ENCODE data around the gene COL9A3. TPM values are rescaled to one million over a fixed set of nuclear protein-coding genes. Genes with fewer than 3 reads are reported as not detected.

Gene COL9A3
- total and polyA plus RNA-seq, 2 of the 8 experiments (the other 6 are each of a cell fraction or from before 2014, with no cell fraction given): 21.7 to 80.1 TPM

GRCh38 chr20:62843656-62844055 is 26.8 kb downstream of the COL9A3 start:
- H2BK5ac ChIP-seq (ENCODE audit: low read depth, low read length): no peak overlapping the region
- no peak overlapping the region for H3K14ac ChIP-seq (ENCODE audit: insufficient read length)
- H2BK20ac ChIP-seq (ENCODE audit: low read length): no peak overlapping the region
- no peak overlapping the region for H2BK120ac ChIP-seq (replicated peaks; ENCODE audit: low read depth, low read length)
- H3K56ac ChIP-seq (replicated peaks; ENCODE audit: insufficient read length, low read depth, low read length): no peak overlapping the region
- no peaks in the 10 kb centered on the region for H3K79me1 ChIP-seq (ENCODE audit: low read depth, low read length)
- no peak for FAIRE-seq
- H4K20me1 ChIP-seq (replicated peaks in 1 of 2; ENCODE audit: control insufficient read depth in 1 of 2, insufficient read depth in 2 of 2, low read length in 2 of 2): peaks cover 2 to 4% of the 10 kb centered on the region in 2 experiments
- no peak overlapping the region for H2AK5ac ChIP-seq (ENCODE audit: low read depth, low read length)
- peaks cover 0 to 3% (median 0%) of the 10 kb centered on the region in 4 experiments; a peak in 3 of 7 replicates for H3K4me1 ChIP-seq (replicated peaks in 1 of 4; ENCODE audit: control insufficient read depth in 3 of 4, insufficient read depth in 4 of 4, low read length in 3 of 4)
- H4K91ac ChIP-seq (replicated peaks; ENCODE audit: insufficient read length, low read length): no peak overlapping the region
- no peak for TF ChIP-seq CTCF (IDR thresholded peaks at IDR 0.05; ENCODE audit: control extremely low read depth in 1 of 3, insufficient read depth in 1 of 3, low read depth in 1 of 3, low read length in 3 of 3)
- TF ChIP-seq E2F6 (IDR thresholded peaks at IDR 0.05): no peak
- no peak for TF ChIP-seq YY1 (IDR thresholded peaks at IDR 0.05; ENCODE audit: low read depth, low read length)
- TF ChIP-seq ATF2 (IDR thresholded peaks at IDR 0.05; ENCODE audit: low read length): no peak
- no peak for TF ChIP-seq CHD2 (IDR thresholded peaks at IDR 0.05; ENCODE audit: low read length)
- no peak for TF ChIP-seq MAX (IDR thresholded peaks at IDR 0.05)
- TF ChIP-seq RBBP5 (IDR thresholded peaks at IDR 0.05; ENCODE audit: borderline replicate concordance, low read depth, low read length): no peak
- no peak overlapping the region for H3K18ac ChIP-seq (ENCODE audit: extremely low read depth, low read length)
- DNase-seq (ENCODE audit: low read depth in 1 of 2, low spot score in 2 of 2): no peak
- H3K23me2 ChIP-seq (ENCODE audit: low read depth, low read length): no peaks in the 10 kb centered on the region
- no peak overlapping the region for H2BK12ac ChIP-seq (ENCODE audit: low read depth, low read length)
- peaks cover 0 to 19% (median 3%) of the 10 kb centered on the region in 4 experiments; a peak in 3 of 8 replicates for H3K36me3 ChIP-seq (ENCODE audit: control insufficient read depth in 2 of 4, insufficient read depth in 4 of 4, low read length in 3 of 4)
- H3K4me3 ChIP-seq (ENCODE audit: extremely low read depth in 1 of 4, insufficient read depth in 2 of 4, low read depth in 3 of 4, low read length in 4 of 4): no peak overlapping the region
- no peak overlapping the region for H2BK15ac ChIP-seq (ENCODE audit: low read length)
- H3K4me2 ChIP-seq (ENCODE audit: insufficient read depth in 1 of 2, low read depth in 2 of 2, low read length in 2 of 2): no peak overlapping the region
- 90% methylated on average over 10 of the region's 10 CpGs; no CpG with 5 or more reads in 1 of the 2 experiments for WGBS, 2 experiments (ENCODE audit: extremely low coverage in 1 of 2, insufficient coverage in 1 of 2, insufficient read length in 1 of 2, insufficient replicate concordance in 2 of 2, low coverage in 1 of 2, low lambda C conversion rate in 2 of 2, missing lambda C conversion rate in 1 of 2)
- H3K4ac ChIP-seq (replicated peaks; ENCODE audit: insufficient read length, low read depth, low read length): no peak overlapping the region
- POLR2A ChIA-PET (ENCODE audit: partially characterized antibody): interaction anchor here (2.2 to 4.0 kb wide), 3 partner anchors 7 to 27 kb away, joined by 10 to 17 read pairs (median 13); partner anchors contain the start of gene COL9A3
- no peak overlapping the region for H3K27ac ChIP-seq (ENCODE audit: low read depth, low read length)
- no peak overlapping the region for H4K5ac ChIP-seq (ENCODE audit: insufficient read length, low read depth, low read length)
- no peaks in the 10 kb centered on the region for H3K9me3 ChIP-seq (ENCODE audit: insufficient read depth in 2 of 2, low read depth in 1 of 2, low read length in 1 of 2)
- no peak overlapping the region for H2AFZ ChIP-seq (ENCODE audit: low read length)
- CTCF ChIA-PET (ENCODE audit: partially characterized antibody): no interaction called here
- H4K8ac ChIP-seq (ENCODE audit: extremely low read depth, insufficient read depth, low read length): no peak overlapping the region
- H3K23ac ChIP-seq (ENCODE audit: insufficient read length): no peak overlapping the region
- no peaks in the 10 kb centered on the region for H3K27me3 ChIP-seq (replicated peaks in 1 of 4; ENCODE audit: control insufficient read depth in 3 of 4, extremely low read depth in 1 of 4, insufficient read depth in 3 of 4, low read length in 3 of 4)
- H3K79me2 ChIP-seq (ENCODE audit: control insufficient read depth in 1 of 2, insufficient read depth in 2 of 2, low read length in 2 of 2): no peaks in the 10 kb centered on the region
- H3K9ac ChIP-seq (replicated peaks in 1 of 4; ENCODE audit: extremely low read depth in 1 of 4, low read depth in 3 of 4, low read length in 3 of 4): no peak overlapping the region; a peak in 1 of 7 replicates

Data from H1 (cell line).